Endodermal cell (in vitro differentiated cells): ENCODE data around the gene RAD17. TPM values are rescaled to one million over a fixed set of nuclear protein-coding genes. Genes with fewer than 3 reads are reported as not detected.

Experiments
- DNase-seq: peaks from one replicate; pipeline ENCODE4 v3.0.0-alpha.2; 2017
- H3K27ac ChIP-seq: 2 replicates; pipeline ENCODE4 v1.5.1; 2013; ENCODE audit warnings: mild to moderate bottlenecking, low read depth, low read length, moderate library complexity
- H3K27me3 ChIP-seq: 2 replicates; pipeline ENCODE4 v1.6.1; 2013; ENCODE audit warnings: mild to moderate bottlenecking, low read length, moderate library complexity; ENCODE audit not compliant: insufficient read depth, control insufficient read depth, poor library complexity, severe bottlenecking
- H3K36me3 ChIP-seq: 2 replicates; pipeline ENCODE4 v1.7.0; 2013; ENCODE audit warnings: mild to moderate bottlenecking, low read length, moderate library complexity; ENCODE audit not compliant: control insufficient read depth, insufficient read depth
- H3K4me1 ChIP-seq: one replicate; pipeline ENCODE4 v1.7.0; 2013; ENCODE audit warnings: low read length; ENCODE audit not compliant: control insufficient read depth, insufficient read depth
- H3K4me3 ChIP-seq: 2 replicates; pipeline ENCODE4 v1.5.1; 2013; ENCODE audit warnings: mild to moderate bottlenecking, low read length, moderate library complexity
- H3K9ac ChIP-seq: 2 replicates; pipeline ENCODE4 v1.6.1; 2013; ENCODE audit warnings: mild to moderate bottlenecking, low read length, moderate library complexity; ENCODE audit not compliant: poor library complexity, severe bottlenecking; ENCODE audit errors: extremely low read depth
- H3K9me3 ChIP-seq: 2 replicates; pipeline ENCODE4 v1.6.1; 2013; ENCODE audit warnings: mild to moderate bottlenecking, low read length, moderate library complexity; ENCODE audit not compliant: control insufficient read depth
- H3K27ac Mint-ChIP-seq: 2 replicates; pipeline ENCODE4 v1.8.0; 2020; ENCODE audit warnings: mixed read lengths
- H3K27me3 Mint-ChIP-seq: 2 replicates; pipeline ENCODE4 v1.8.0; 2021; ENCODE audit warnings: mild to moderate bottlenecking, mixed read lengths; ENCODE audit not compliant: insufficient read depth
- H3K36me3 Mint-ChIP-seq: 2 replicates; pipeline ENCODE4 v1.8.0; 2020; ENCODE audit warnings: low read depth, mixed read lengths
- H3K4me1 Mint-ChIP-seq: 2 replicates; pipeline ENCODE4 v1.8.0; 2020; ENCODE audit warnings: mixed read lengths
- H3K4me3 Mint-ChIP-seq: 2 replicates; pipeline ENCODE4 v1.8.0; 2020; ENCODE audit warnings: mild to moderate bottlenecking, moderate library complexity, mixed read lengths
- H3K9me3 Mint-ChIP-seq: 2 replicates; pipeline ENCODE4 v1.8.0; 2020; ENCODE audit warnings: mild to moderate bottlenecking, mixed read lengths
- CTCF ChIP-seq: fragments of 200-600 bp; sonication (generic); conservative IDR thresholded peaks from 2 replicates; pipeline ENCODE4 v1.5.0; 2021; ENCODE audit warnings: antibody characterized with exemption, mild to moderate bottlenecking
- WGBS, 2 experiments: methylation state at CpG; one replicate each; pipeline versions ENCODE4 v1.1.5 to v1.1.7; 2013; ENCODE audit warnings: missing lambda C conversion rate in 2 of 2, mixed read lengths in 1 of 2; ENCODE audit not compliant: insufficient coverage in 1 of 2, insufficient read length in 1 of 2; 5-methylcytosine and 5-hydroxymethylcytosine counted together
- long read RNA-seq, 4 experiments: library from polyadenylated mRNA in 2 of 4; library from RNA in 1 of 4; library from capped mRNA in 1 of 4; stranded (forward) in 3 of 4; unstranded in 1 of 4; transcript quantifications; one replicate each; pipeline ENCODE4 v2.0.0, GENCODE V29; 2020 to 2021; ENCODE audit warnings: inconsistent platforms in 1 of 4
- polyA plus RNA-seq, 2 experiments: library from polyadenylated mRNA; stranded (reverse); fragments of 50-300 nt; gene quantifications; one replicate each; pipeline ENCODE4 v1.2.3, GENCODE V29; 2013
- total RNA-seq, 2 donors: library from RNA; stranded (reverse); fragmentation: NEBNext Ultra II Directional in 1 of 2; extraction: Animal tissue kit (Norgen Biotek cat#: 25700) in 1 of 2; gene quantifications; 2 replicates in 1 of 2; 3 replicates in 1 of 2; pipeline ENCODE4 v1.2.1, GENCODE V29; 2021

Gene RAD17
- total RNA-seq = 10 to 100 TPM; 30.1 to 40.0 TPM
- polyA plus RNA-seq (2013, experiment 1 of 2) = 38.8 TPM
- 35.3 TPM for polyA plus RNA-seq (2013, experiment 2 of 2)
- long read RNA-seq, experiment 1, partial matches to known transcripts = 3 of 17 reads
- long read RNA-seq, experiment 1, other reads (novel, unspliced or antisense) = 8 of 17 reads
- long read RNA-seq, experiment 2, transcript RAD17-204 (18 exons, 2,943 nt) = major isoform, 22 of 73 reads
- long read RNA-seq, experiment 2, transcript RAD17-220 (18 exons, 3,057 nt) = minor isoform, 17 of 73 reads
- long read RNA-seq, experiment 2, transcript RAD17-202 (17 exons, 3,164 nt) = minor isoform, 6 of 73 reads
- long read RNA-seq, experiment 2, partial matches to known transcripts = 5 of 73 reads
- long read RNA-seq, experiment 2, other reads (novel, unspliced or antisense) = 19 of 73 reads
- long read RNA-seq, experiment 3, transcript RAD17-205 (19 exons, 3,060 nt) = minor isoform, 5 of 136 reads
- long read RNA-seq, experiment 3, transcript RAD17-204 (18 exons, 2,943 nt) = major isoform, 54 of 136 reads
- long read RNA-seq, experiment 3, transcript RAD17-220 (18 exons, 3,057 nt) = minor isoform, 28 of 136 reads
- long read RNA-seq, experiment 3, partial matches to known transcripts = 19 of 136 reads
- long read RNA-seq, experiment 3, other reads (novel, unspliced or antisense) = 24 of 136 reads
- long read RNA-seq, experiment 4, transcript RAD17-204 (18 exons, 2,943 nt) = major isoform, 5 of 25 reads
- long read RNA-seq, experiment 4, partial matches to known transcripts = 17 of 25 reads
- long read RNA-seq, experiment 4, other reads (novel, unspliced or antisense) = 0 of 25 reads

GRCh38 chr5:69369340-69370121, at the start of gene RAD17, which contains the start of the genes AK6 and TAF9:
Gene RAD17 (plus strand): TSS chr5:69369818. CDS start chr5:69372209, 2,391 bp downstream.
Gene AK6 (minus strand): TSS chr5:69369520. CDS start chr5:69369490, 30 bp downstream.
Gene TAF9 (minus strand): TSS chr5:69369520. CDS start chr5:69365737, 3,783 bp downstream.
- WGBS, 2 experiments = 0% methylated on average over 19 to 66 of the region's 66 CpGs
- Mint-ChIP-seq H3K9me3 (no peaks in the 10 kb centered on the region), H3K36me3 (peaks cover 27% of the 10 kb centered on the region), H3K27me3 (no peaks in the 10 kb centered on the region), H3K4me1 (peaks cover 16% of the 10 kb centered on the region), H3K4me3 (peak within 1 kb of the TSS; percentile 87), H3K27ac (peak within 1 kb of the TSS; percentile 99)
- DNase-seq = peak; percentile 97
- Histone ChIP-seq H3K27me3 (no peaks in the 10 kb centered on the region), H3K36me3 (peaks cover 28% of the 10 kb centered on the region), H3K4me3 (peak within 1 kb of the TSS; percentile 99), H3K27ac (peak within 1 kb of the TSS; percentile 100), H3K9ac (peak within 1 kb of the TSS; percentile 96), H3K4me1 (no peaks in the 10 kb centered on the region), H3K9me3 (no peaks in the 10 kb centered on the region)
- TF ChIP-seq CTCF = no peak

- no peak overlapping the region for H3K4me3 Mint-ChIP-seq
- Histone ChIP-seq H3K27me3 (no peaks in the 10 kb centered on the region), H3K4me3 (no peak overlapping the region), H3K4me1 (no peaks in the 10 kb centered on the region), H3K36me3 (no peaks in the 10 kb centered on the region), H3K27ac (no peak overlapping the region), H3K9me3 (no peaks in the 10 kb centered on the region), H3K9ac (no peak overlapping the region)
- 91% methylated on average over 1 of the region's 1 CpG; no CpG with 5 or more reads in 1 of the 2 experiments for WGBS, 2 experiments
- TF ChIP-seq CTCF = no peak
- no peak for DNase-seq
- peaks cover 4% of the 10 kb centered on the region for H3K4me1 Mint-ChIP-seq
- no peaks in the 10 kb centered on the region for H3K27me3 Mint-ChIP-seq
- no peaks in the 10 kb centered on the region for H3K9me3 Mint-ChIP-seq
- peaks cover 2% of the 10 kb centered on the region for H3K36me3 Mint-ChIP-seq
- no peak overlapping the region for H3K27ac Mint-ChIP-seq
These were observed 43.3 kb upstream of the RAD17 start for GRCh38 chr5:69326365-69326764.
